Activated CD8-positive, alpha-beta memory T cell treated with anti-CD3 and anti-CD28 coated beads, Interleukin-2, amount 10 ng/mL, durations not matched to agents 7 days and 5 days (primary cell): ENCODE data around the gene GNG11. TPM values are rescaled to one million over a fixed set of nuclear protein-coding genes. Genes with fewer than 3 reads are reported as not detected.
"Not testable (repeated sequence)": the region's sequence is repeated elsewhere in the genome, so short reads cannot be mapped to it uniquely, and the experiment has no call there.

ENCODE experiments used
- ATAC-seq: fragments of 150-1000 bp; cut with Tn5 transposase; one replicate; pipeline ENCODE4 v1.10.0; 2021; ENCODE audit warnings: moderate library complexity
- CTCF ChIA-PET: fragments of 350-600 bp; sonication (Branson Sonifier 250); formaldehyde crosslinking; loops from one replicate; lab custom pipeline; 2021; ENCODE audit warnings: antibody characterized with exemption; lab: Charles Lee
- DNase-seq: peaks from one replicate; pipeline ENCODE4 v3.0.0-alpha.2; 2020
- H3K27ac Mint-ChIP-seq: one replicate; pipeline ENCODE4 v1.8.0; 2021; ENCODE audit warnings: mild to moderate bottlenecking, mixed read lengths
- H3K27me3 Mint-ChIP-seq: one replicate; pipeline ENCODE4 v1.8.0; 2021; ENCODE audit warnings: mixed read lengths
- H3K36me3 Mint-ChIP-seq: one replicate; pipeline ENCODE4 v1.8.0; 2021; ENCODE audit warnings: mild to moderate bottlenecking, mixed read lengths
- H3K4me1 Mint-ChIP-seq: one replicate; pipeline ENCODE4 v1.8.0; 2021; ENCODE audit warnings: mixed read lengths
- H3K4me3 Mint-ChIP-seq: one replicate; pipeline ENCODE4 v1.8.0; 2021; ENCODE audit warnings: mild to moderate bottlenecking, moderate library complexity, mixed read lengths
- H3K9me3 Mint-ChIP-seq: one replicate; pipeline ENCODE4 v1.8.0; 2022; ENCODE audit warnings: low read depth, mixed read lengths
- total RNA-seq, 2 experiments: library from RNA; stranded (reverse); gene quantifications; one replicate each; pipeline ENCODE4 v1.2.3, GENCODE V29; 2021

GNG11 gene
- total RNA-seq, 2 experiments from 2014 or later = not detected

DNA sequence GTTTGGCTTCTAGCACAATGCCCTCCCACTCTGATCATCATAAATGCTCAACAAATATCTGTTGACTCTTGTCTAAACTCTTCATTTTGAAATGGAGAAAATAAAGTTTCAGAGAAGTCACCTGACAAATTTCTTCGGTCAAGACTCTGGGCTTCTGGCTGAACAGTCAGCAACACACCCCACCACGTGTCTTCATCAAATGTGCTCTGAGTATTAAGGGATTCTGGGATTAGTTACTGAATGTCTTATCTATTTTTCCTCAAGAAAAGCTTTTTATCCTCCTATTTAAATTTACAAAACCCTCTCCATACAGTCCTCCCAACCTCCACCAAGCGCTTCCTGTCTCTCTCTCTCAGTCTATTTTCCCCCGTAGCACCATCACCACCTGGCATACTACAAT, 5.2 kb upstream of the GNG11 start:
- H3K4me1 Mint-ChIP-seq, H3K9me3 Mint-ChIP-seq, ATAC-seq, DNase-seq, CTCF ChIA-PET, H3K27ac Mint-ChIP-seq, H3K36me3 Mint-ChIP-seq, H3K4me3 Mint-ChIP-seq: not testable (repeated sequence)
- H3K27me3 Mint-ChIP-seq = peaks cover 37% of the 10 kb centered on the region

DNA sequence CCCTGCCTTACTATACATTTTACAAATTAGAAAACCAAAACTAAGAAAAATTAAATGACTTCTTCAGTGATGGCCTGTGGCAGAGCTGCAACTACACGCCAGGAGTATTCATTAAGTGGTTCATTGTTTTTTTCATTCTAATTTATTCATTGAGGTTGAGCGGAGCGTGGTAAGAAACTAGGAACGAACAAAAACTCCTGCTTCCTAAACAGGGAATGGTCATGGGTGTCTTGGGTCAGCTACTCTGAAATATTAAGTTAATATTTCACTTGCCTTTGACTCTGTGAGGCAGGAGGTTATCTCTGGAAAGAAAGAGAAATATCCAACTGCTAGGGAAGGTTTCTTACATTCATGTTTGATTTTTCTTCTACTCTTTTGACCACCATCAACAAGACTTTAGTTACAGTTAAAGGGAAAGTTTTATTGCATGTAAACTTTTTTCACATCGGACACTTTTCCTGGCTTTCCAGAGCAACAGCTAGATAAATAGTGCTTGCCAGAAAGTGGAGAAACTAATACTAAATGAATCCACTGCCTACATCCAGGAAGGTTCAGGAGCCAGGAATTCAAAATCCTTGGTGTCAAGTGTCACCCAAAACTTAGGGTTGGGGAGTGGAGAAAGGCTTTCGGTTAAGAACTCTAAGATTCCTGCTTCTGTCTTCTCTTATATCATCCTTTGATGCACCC, 896 bp upstream of the GNG11 start:
- CTCF ChIA-PET = interaction anchor here (2.3 kb wide), 1 partner anchor 18 kb away, joined by 9 read pairs; no protein-coding TSS in a partner anchor
- H3K27ac Mint-ChIP-seq = no peak overlapping the region
- H3K9me3 Mint-ChIP-seq = no peaks in the 10 kb centered on the region
- H3K27me3 Mint-ChIP-seq = peaks cover 56% of the 10 kb centered on the region
- ATAC-seq (no peak), DNase-seq (no peak)
- H3K4me3 Mint-ChIP-seq = no peak overlapping the region
- no peaks in the 10 kb centered on the region for H3K36me3 Mint-ChIP-seq
- H3K4me1 Mint-ChIP-seq = peaks cover 8% of the 10 kb centered on the region

DNA sequence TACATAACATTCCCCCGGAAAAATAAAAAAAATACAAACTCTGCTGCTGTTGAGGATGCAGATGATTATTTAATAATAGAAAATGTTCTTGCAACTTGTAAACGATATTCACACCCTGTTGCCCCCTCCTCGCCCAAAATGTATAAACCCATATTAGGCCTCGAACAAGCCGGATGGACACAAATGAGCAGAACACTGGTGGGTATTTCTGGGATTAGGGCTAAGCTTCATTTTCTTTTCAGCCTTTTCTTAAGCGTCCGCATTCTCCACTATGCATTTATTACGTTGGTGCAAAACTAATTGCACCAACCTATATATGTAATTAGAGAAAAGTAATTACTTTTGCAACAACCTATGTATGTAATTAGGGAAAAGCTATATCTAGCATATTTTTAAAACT, 349 bp upstream of the GNG11 start:
- Mint-ChIP-seq H3K27me3 (peaks cover 56% of the 10 kb centered on the region), H3K4me3 (no peak overlapping the region), H3K36me3 (no peaks in the 10 kb centered on the region), H3K9me3 (no peaks in the 10 kb centered on the region), H3K27ac (no peak overlapping the region), H3K4me1 (peaks cover 8% of the 10 kb centered on the region)
- no peak for DNase-seq
- no peak for ATAC-seq
- CTCF ChIA-PET = interaction anchor here (1.3 to 2.3 kb wide), 2 partner anchors 19 to 166 kb away, joined by 5 to 9 read pairs; no protein-coding TSS in a partner anchor

DNA sequence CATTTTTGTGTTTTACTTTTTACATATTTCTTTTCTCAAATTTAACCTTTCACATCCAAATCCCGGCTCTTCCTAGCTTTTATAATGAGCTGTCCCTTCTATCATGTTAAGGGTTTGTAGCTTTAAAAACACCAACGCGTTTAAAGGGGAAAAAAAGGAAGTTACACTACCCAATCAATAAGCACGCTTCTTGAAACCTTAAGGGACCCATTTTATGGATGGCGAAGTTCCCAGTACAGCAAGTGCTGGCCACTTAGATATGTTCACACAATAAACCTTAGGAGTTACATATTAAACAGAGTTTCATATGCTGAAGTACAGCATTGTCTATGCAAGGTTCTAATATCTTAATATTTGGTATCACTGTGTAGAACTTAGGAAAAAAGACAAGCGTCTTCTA, 1.8 kb downstream of the GNG11 start:
- no peaks in the 10 kb centered on the region for H3K36me3 Mint-ChIP-seq
- peaks cover 8% of the 10 kb centered on the region for H3K4me1 Mint-ChIP-seq
- no peak overlapping the region for H3K4me3 Mint-ChIP-seq
- no peaks in the 10 kb centered on the region for H3K9me3 Mint-ChIP-seq
- DNase-seq (no peak), ATAC-seq (no peak)
- peaks cover 46% of the 10 kb centered on the region for H3K27me3 Mint-ChIP-seq
- CTCF ChIA-PET = no interaction called here
- no peak overlapping the region for H3K27ac Mint-ChIP-seq

DNA sequence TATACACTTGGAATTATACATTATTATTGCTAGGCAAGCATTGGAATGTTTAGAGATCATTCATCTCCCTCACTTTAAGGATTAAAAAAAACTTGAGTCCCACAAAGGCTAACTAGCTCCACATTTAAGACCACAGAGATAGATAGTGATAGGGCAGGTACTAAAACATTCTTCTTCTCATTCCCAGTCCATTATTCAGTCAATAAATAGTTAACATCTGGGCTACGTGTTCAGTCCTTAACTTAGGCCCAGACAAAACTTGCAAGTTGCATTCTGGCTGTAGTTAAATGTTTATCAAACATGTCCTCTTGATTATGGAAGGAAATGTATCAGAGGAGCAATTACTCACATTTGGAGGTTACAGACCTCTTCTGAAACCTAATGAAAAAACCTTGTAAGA, 2.4 kb downstream of the GNG11 start:
- Mint-ChIP-seq H3K4me3 (no peak overlapping the region), H3K9me3 (no peaks in the 10 kb centered on the region), H3K27me3 (peaks cover 46% of the 10 kb centered on the region), H3K4me1 (peaks cover 8% of the 10 kb centered on the region), H3K27ac (no peak overlapping the region), H3K36me3 (no peaks in the 10 kb centered on the region)
- ATAC-seq = no peak
- CTCF ChIA-PET = no interaction called here
- DNase-seq = no peak

DNA sequence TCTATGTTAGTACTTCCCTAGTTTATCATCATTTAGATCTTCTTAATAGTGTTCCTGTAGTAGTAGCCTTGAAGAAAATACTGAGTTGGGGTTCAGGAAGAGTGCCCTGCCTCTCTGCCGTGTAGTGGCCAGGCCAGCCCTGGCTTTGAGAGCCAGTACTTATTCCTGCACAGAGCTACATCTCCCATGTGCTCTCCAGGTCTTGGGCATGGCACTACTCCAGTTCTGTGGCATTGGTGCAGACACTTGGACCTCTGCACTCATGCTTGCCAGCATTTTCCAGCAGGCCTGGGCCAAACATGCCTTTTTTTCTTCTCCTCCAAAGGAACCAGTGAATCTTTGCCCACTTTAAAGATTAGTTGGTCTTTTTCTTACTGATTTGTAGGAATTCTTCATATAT, 5.3 kb downstream of the GNG11 start:
- CTCF ChIA-PET = no interaction called here
- ATAC-seq = no peak
- Mint-ChIP-seq H3K27me3 (peaks cover 50% of the 10 kb centered on the region), H3K4me1 (peaks cover 3% of the 10 kb centered on the region), H3K27ac (no peak overlapping the region), H3K4me3 (no peak overlapping the region), H3K9me3 (no peaks in the 10 kb centered on the region), H3K36me3 (no peaks in the 10 kb centered on the region)
- no peak for DNase-seq

DNA sequence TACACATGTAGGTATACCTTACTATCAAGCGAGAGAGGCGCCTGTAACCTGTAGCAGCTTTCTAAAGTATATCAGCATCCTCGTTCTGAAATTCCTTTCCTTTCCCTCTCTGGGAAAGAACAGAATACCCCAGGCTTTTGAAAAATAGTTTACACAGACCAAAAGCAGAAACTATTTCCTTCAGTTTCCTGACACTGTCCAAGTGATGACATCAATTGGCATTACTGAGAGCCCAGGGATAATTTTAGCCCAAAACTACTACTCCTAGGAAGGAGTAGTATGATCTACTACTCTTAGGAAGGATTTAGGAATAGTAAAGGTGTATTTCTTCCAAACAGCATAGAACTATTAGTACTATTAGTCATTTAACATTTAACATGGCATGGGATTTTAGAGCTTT, 6.0 kb downstream of the GNG11 start:
- peaks cover 44% of the 10 kb centered on the region for H3K27me3 Mint-ChIP-seq
- H3K36me3 Mint-ChIP-seq = no peaks in the 10 kb centered on the region
- no peak overlapping the region for H3K4me3 Mint-ChIP-seq
- no peak for DNase-seq
- ATAC-seq = no peak
- no peaks in the 10 kb centered on the region for H3K4me1 Mint-ChIP-seq
- no peak overlapping the region for H3K27ac Mint-ChIP-seq
- CTCF ChIA-PET = no interaction called here
- H3K9me3 Mint-ChIP-seq = no peaks in the 10 kb centered on the region

DNA sequence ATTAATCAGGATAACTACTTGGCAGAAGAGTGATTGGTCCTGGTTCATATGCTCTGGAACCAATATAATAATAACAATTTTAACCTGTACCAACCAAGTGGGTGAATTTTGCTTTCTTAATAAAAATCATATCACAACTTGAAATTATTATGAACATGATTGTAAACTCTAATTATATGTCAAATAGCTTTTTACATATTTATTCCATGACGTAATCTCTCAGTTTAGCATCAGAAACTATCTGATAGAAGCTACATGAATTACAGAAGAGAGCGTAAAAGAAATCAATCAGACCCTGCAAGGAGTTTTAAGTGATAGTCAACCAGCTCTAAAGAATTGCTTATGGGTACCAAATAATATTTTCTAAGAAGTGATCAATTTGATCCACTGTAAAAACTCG, 10.1 kb downstream of the GNG11 start:
- Mint-ChIP-seq H3K36me3 (no peaks in the 10 kb centered on the region), H3K27me3 (peaks cover 38% of the 10 kb centered on the region), H3K27ac (no peak overlapping the region), H3K4me3 (no peak overlapping the region), H3K9me3 (no peaks in the 10 kb centered on the region), H3K4me1 (no peaks in the 10 kb centered on the region)
- ATAC-seq (no peak), DNase-seq (no peak)
- CTCF ChIA-PET = interaction anchor here (1.0 kb wide), 1 partner anchor 10 kb away, joined by 3 read pairs; no protein-coding TSS in a partner anchor

DNA sequence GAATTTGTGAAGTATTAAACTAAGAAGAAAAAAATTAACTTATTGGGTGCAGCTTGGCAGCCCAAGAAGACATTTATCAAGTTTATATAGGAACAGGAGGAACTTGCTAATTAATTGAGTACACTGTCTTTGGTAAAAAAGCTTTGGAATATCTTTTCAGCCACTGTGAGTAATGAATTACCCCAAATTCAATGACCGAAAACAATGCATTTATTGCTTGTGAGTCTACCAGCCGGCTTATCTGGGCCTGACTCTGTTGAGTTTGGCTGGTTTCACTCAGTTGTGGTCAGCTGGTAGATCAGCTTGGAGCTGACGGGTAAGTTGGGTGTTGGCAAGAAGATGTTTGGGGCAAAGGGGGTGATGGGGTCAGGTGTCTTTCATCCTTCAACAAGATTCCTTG, 11.6 kb downstream of the GNG11 start:
- no peak overlapping the region for H3K4me3 Mint-ChIP-seq
- CTCF ChIA-PET = no interaction called here
- no peaks in the 10 kb centered on the region for H3K4me1 Mint-ChIP-seq
- no peak overlapping the region for H3K27ac Mint-ChIP-seq
- ATAC-seq = no peak
- H3K27me3 Mint-ChIP-seq = peaks cover 35% of the 10 kb centered on the region
- no peaks in the 10 kb centered on the region for H3K36me3 Mint-ChIP-seq
- DNase-seq = no peak
- no peaks in the 10 kb centered on the region for H3K9me3 Mint-ChIP-seq

DNA sequence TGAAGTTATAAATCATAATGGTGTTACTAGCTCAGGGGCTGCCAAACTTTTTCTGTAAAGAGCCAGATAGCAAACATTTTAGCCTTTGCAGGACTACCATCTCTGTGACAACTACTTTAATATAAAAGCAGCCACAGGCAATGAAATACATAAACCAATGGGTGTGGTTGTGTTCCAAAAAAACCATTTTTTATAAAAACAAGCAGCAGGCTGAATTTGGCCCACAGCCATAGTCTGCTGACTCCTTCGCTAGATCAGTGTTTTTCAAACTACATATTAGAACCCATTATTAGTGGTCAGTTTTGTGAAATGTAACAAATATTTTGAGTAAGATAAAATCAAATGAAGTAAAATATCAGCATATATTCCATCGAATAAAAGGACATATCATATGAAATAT, 13.6 kb downstream of the GNG11 start:
- CTCF ChIA-PET = no interaction called here
- Mint-ChIP-seq H3K36me3 (no peaks in the 10 kb centered on the region), H3K27me3 (peaks cover 32% of the 10 kb centered on the region), H3K4me3 (no peak overlapping the region), H3K9me3 (no peaks in the 10 kb centered on the region), H3K27ac (no peak overlapping the region), H3K4me1 (no peaks in the 10 kb centered on the region)
- no peak for ATAC-seq
- no peak for DNase-seq

DNA sequence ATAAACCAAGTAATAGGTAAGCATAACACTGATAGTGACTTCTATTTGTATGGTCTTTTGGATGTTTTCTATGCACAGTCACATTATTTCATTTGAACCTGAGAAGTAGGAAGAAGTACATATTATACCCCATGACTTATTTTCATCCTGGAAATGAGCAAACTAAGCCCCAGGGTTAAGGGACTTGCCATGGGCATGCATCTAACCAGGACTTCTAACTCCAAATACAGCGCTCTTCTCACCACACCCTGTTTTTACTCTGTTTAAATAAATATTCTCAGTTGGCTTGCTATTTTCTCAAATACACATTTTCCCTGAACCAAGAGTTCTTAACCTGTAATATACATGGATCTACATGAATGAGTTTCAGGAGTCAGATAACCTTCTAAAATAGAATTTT, 16.3 kb downstream of the GNG11 start:
- Mint-ChIP-seq H3K36me3 (no peaks in the 10 kb centered on the region), H3K9me3 (no peaks in the 10 kb centered on the region), H3K27ac (no peak overlapping the region), H3K4me1 (no peaks in the 10 kb centered on the region), H3K4me3 (no peak overlapping the region), H3K27me3 (peaks cover 24% of the 10 kb centered on the region)
- DNase-seq (no peak), ATAC-seq (no peak)
- CTCF ChIA-PET = no interaction called here

DNA sequence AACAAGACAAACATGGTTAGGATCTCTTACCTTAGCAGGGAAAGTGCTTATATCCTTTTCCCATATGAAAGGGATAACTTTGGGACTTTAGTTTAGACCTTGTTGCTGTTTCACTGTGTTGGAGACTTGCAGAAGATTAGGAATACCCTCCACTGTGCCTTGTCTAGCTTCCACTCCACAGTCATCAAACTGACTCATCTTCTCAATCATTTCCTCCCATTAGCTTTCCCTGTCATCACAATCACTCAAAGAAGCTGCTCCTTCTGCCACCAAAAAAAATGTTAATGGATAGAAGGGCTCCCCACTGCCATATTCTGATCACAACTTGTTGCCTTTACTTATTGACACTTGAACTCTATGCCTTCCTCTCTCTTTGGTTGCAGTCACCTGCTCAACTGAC, 16.8 kb downstream of the GNG11 start:
- no peak for ATAC-seq
- Mint-ChIP-seq H3K27me3 (peaks cover 22% of the 10 kb centered on the region), H3K4me1 (no peaks in the 10 kb centered on the region), H3K4me3 (no peak overlapping the region), H3K27ac (no peak overlapping the region), H3K36me3 (no peaks in the 10 kb centered on the region), H3K9me3 (no peaks in the 10 kb centered on the region)
- no peak for DNase-seq
- CTCF ChIA-PET = no interaction called here

DNA sequence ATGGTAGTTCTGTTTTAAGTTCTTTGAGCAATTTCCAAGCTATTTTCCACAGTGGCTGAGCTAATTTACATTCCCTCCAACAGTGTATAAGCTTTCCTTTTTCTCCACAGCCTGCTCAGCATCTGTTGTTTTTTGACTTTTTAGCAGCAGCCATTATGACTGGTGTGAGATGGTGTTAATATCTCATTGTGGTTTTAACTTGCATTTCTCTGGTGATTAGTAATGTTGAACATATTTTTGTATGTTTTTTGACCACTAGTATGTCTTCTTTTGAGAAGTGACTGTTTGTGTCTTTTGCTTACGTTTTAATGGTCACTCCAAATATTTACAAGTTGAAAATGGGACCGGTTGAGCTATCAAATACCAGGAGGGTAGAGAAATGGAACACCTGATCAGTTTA, 20.4 kb downstream of the GNG11 start:
- DNase-seq = no peak
- H3K4me1 Mint-ChIP-seq = no peaks in the 10 kb centered on the region
- CTCF ChIA-PET = no interaction called here
- peaks cover 10% of the 10 kb centered on the region for H3K27me3 Mint-ChIP-seq
- no peak overlapping the region for H3K27ac Mint-ChIP-seq
- ATAC-seq = no peak
- H3K36me3 Mint-ChIP-seq = no peaks in the 10 kb centered on the region
- no peaks in the 10 kb centered on the region for H3K9me3 Mint-ChIP-seq
- H3K4me3 Mint-ChIP-seq = no peak overlapping the region

DNA sequence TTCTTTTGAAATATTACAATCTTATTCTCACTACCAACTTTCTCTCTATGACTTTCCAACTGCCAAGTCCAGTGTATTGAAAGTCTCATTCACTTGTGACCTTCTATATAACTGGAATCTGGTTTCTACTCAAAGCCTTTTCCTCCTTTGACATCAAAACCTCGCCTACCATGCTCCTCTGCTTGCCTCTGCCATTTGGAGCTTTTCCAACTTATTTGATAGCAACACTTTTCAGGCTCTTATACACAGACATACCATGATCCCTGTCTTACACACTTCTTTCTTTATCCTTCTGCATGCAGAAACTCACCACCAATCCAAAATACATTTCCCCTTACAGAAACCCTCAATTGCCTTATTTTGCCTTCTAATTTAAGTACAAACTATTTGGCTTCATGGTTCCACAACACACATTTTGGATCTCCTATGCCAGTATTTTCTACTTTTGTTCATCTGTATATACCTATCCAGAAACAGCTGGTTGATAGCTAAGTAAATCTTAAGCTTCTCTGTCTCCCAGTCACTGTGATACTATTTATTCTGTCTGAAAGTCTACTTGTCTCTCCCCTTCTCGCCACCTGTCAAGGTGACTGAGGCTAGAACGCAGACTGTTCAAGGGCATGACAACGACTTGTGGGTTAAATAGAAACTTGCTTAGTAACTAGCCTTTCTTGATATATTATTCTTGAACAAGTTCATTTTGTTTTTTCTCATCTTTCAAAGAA, 22.4 kb downstream of the GNG11 start:
- no peaks in the 10 kb centered on the region for H3K9me3 Mint-ChIP-seq
- CTCF ChIA-PET = no interaction called here

More for the DNA sequence above, 22.4 kb downstream of the GNG11 start:
- Mint-ChIP-seq H3K27ac (no peak overlapping the region), H3K4me1 (no peaks in the 10 kb centered on the region), H3K27me3 (peaks cover 10% of the 10 kb centered on the region), H3K4me3 (no peak overlapping the region), H3K36me3 (no peaks in the 10 kb centered on the region)
- DNase-seq = no peak
- no peak for ATAC-seq
